Parathyroid adenoma (tissue), 2 donors: ENCODE data around the gene SLC2A9.

Source experiments
- H2AFZ ChIP-seq: fragments of 300-600 bp; sonication (generic); one replicate; pipeline ENCODE4 v1.7.0; 2017; ENCODE audit warnings: antibody characterized with exemption, mild to moderate bottlenecking
- H3K27ac ChIP-seq: fragments of 300-600 bp; sonication (generic); one replicate; pipeline ENCODE4 v1.7.0; 2017
- H3K27me3 ChIP-seq: fragments of 300-600 bp; sonication (generic); one replicate; pipeline ENCODE4 v1.7.0; 2017; ENCODE audit warnings: low read length; ENCODE audit not compliant: control insufficient read depth, insufficient read depth
- H3K36me3 ChIP-seq: fragments of 300-600 bp; sonication (generic); one replicate; pipeline ENCODE4 v1.7.0; 2017; ENCODE audit warnings: low read length; ENCODE audit not compliant: control insufficient read depth, insufficient read depth
- H3K4me1 ChIP-seq: fragments of 300-600 bp; sonication (generic); one replicate; pipeline ENCODE4 v1.7.0; 2017; ENCODE audit warnings: control low read depth
- H3K4me2 ChIP-seq: fragments of 300-600 bp; sonication (generic); one replicate; pipeline ENCODE4 v1.7.0; 2017; ENCODE audit warnings: low read length
- H3K4me3 ChIP-seq: fragments of 300-600 bp; sonication (generic); one replicate; pipeline ENCODE4 v1.7.0; 2017; ENCODE audit warnings: low read depth, low read length
- H3K79me2 ChIP-seq: fragments of 300-600 bp; sonication (generic); one replicate; pipeline ENCODE4 v1.7.0; 2017; ENCODE audit warnings: control low read depth
- H3K9ac ChIP-seq: fragments of 300-600 bp; sonication (generic); one replicate; pipeline ENCODE4 v1.7.0; 2017; ENCODE audit warnings: mild to moderate bottlenecking
- H3K9me3 ChIP-seq: fragments of 300-600 bp; sonication (generic); one replicate; pipeline ENCODE4 v1.7.0; 2017; ENCODE audit warnings: low read length; ENCODE audit not compliant: control insufficient read depth
- CTCF ChIP-seq: fragments of 300-600 bp; sonication (generic); IDR thresholded peaks from one replicate; pipeline ENCODE4 v1.7.0; 2017; ENCODE audit warnings: antibody characterized with exemption, mild to moderate bottlenecking
- donor health status: primary hyperparathyroidism.

SLC2A9 gene

GRCh38 chr4:10020871-10021652, at the start of gene SLC2A9:
TSS of gene SLC2A9 (minus strand) at chr4:10021497. CDS start at chr4:10021429, 68 bp downstream.
- H3K27ac ChIP-seq: peak within 1 kb of the TSS; percentile 79
- H3K4me3 ChIP-seq: no peak within 1 kb of the TSS
- H3K4me1 ChIP-seq: peaks cover 10% of the 10 kb centered on the region
- no peak within 1 kb of the TSS for H3K9ac ChIP-seq
- H3K79me2 ChIP-seq: no peaks in the 10 kb centered on the region
- H3K4me2 ChIP-seq: no peak within 1 kb of the TSS
- no peaks in the 10 kb centered on the region for H3K36me3 ChIP-seq
- peak within 1 kb of the TSS; percentile 68 for H2AFZ ChIP-seq
- TF ChIP-seq CTCF: no peak
- no peaks in the 10 kb centered on the region for H3K9me3 ChIP-seq
- no peaks in the 10 kb centered on the region for H3K27me3 ChIP-seq

- Histone ChIP-seq H3K4me1 (no peaks in the 10 kb centered on the region), H3K36me3 (no peaks in the 10 kb centered on the region), H3K9me3 (no peaks in the 10 kb centered on the region), H2AFZ (peak overlapping the region; percentile 25), H3K4me3 (no peak overlapping the region), H3K27me3 (no peaks in the 10 kb centered on the region), H3K27ac (no peak overlapping the region), H3K9ac (no peak overlapping the region), H3K4me2 (no peak overlapping the region), H3K79me2 (no peaks in the 10 kb centered on the region)
- no peak for TF ChIP-seq CTCF
Observed at GRCh38 chr4:10069075-10069642, 47.9 kb upstream of the SLC2A9 start.

- no peak overlapping the region for H3K4me3 ChIP-seq
- no peak overlapping the region for H3K4me2 ChIP-seq
- no peak overlapping the region for H2AFZ ChIP-seq
- H3K36me3 ChIP-seq: no peaks in the 10 kb centered on the region
- no peak overlapping the region for H3K27ac ChIP-seq
- H3K9ac ChIP-seq: no peak overlapping the region
- H3K79me2 ChIP-seq: no peaks in the 10 kb centered on the region
- no peaks in the 10 kb centered on the region for H3K9me3 ChIP-seq
- H3K4me1 ChIP-seq: peaks cover 8% of the 10 kb centered on the region
- H3K27me3 ChIP-seq: no peaks in the 10 kb centered on the region
- TF ChIP-seq CTCF: no peak
Observed at GRCh38 chr4:10066670-10067651, 45.7 kb upstream of the SLC2A9 start.

GRCh38 chr4:10066206-10066605, 44.9 kb upstream of the SLC2A9 start:
- H3K27ac ChIP-seq: no peak overlapping the region
- H3K79me2 ChIP-seq: no peaks in the 10 kb centered on the region
- H3K4me3 ChIP-seq: no peak overlapping the region
- no peaks in the 10 kb centered on the region for H3K27me3 ChIP-seq
- H3K9me3 ChIP-seq: no peaks in the 10 kb centered on the region
- H3K9ac ChIP-seq: no peak overlapping the region
- H3K4me1 ChIP-seq: peaks cover 8% of the 10 kb centered on the region
- no peak overlapping the region for H3K4me2 ChIP-seq
- no peaks in the 10 kb centered on the region for H3K36me3 ChIP-seq
- H2AFZ ChIP-seq: no peak overlapping the region
- no peak for TF ChIP-seq CTCF
